K562 (cell line): ENCODE data around the gene HSPA13. TPM values are rescaled to one million over a fixed set of nuclear protein-coding genes. Genes with fewer than 3 reads are reported as not detected.

Source experiments
- ATAC-seq: fragments of 200-7000 bp; cut with Tn5 transposase; 3 replicates; pipeline ENCODE4 v1.9.1; 2020; ENCODE audit warnings: moderate library complexity
- BruUV-seq: library from RNA; stranded (reverse); fragments of 400-500 nt; replicated peaks from 2 replicates; lab custom pipeline; 2021; lab: Mats Ljungman, UMichigan
- CTCF ChIA-PET: fragments of 300-600 bp; formaldehyde crosslinking; extraction: SDS; loops from one replicate; lab custom pipeline; 2021; ENCODE audit warnings: low intra/inter-chr PET ratio; lab: Yijun Ruan, JAX
- POLR2A ChIA-PET: fragments of 300-600, 350-650 bp; sonication (Branson Sonifier 250); formaldehyde crosslinking; extraction: SDS; loops from one replicate; lab custom pipeline; 2021; ENCODE audit warnings: antibody characterized with exemption, inconsistent platforms; lab: Yijun Ruan, JAX
- DNase-seq, 4 experiments: peaks; one replicate each; pipeline versions ENCODE4 v3.0.0 to v3.0.0-alpha.2; 2011 to 2018; ENCODE audit warnings: low spot score in 3 of 4, mixed read lengths in 3 of 4; ENCODE audit errors: extremely low read depth in 1 of 4
- FAIRE-seq: peaks from 2 replicates; lab custom pipeline; 2011; peaks lifted over from hg19 to GRCh38; lab: Jason Lieb, UNC
- H2AFZ ChIP-seq: 2 replicates; pipeline ENCODE4 v1.6.0; 2011; ENCODE audit warnings: low read depth, low read length, control low read depth, inconsistent platforms
- H3K27ac ChIP-seq: fragments of 200-600 bp; 3 replicates; pipeline ENCODE4 v1.8.0; 2011; ENCODE audit warnings: low read depth, mild to moderate bottlenecking, control low read depth, inconsistent platforms, low read length, moderate library complexity, mixed read lengths; ENCODE audit errors: extremely low read depth
- H3K27me3 ChIP-seq, 2 experiments: fragments of 300-600 bp in 1 of 2; 2 replicates in 1 of 2; 3 replicates in 1 of 2; pipeline versions ENCODE4 v1.6.0 to v1.8.0; 2011; ENCODE audit warnings: inconsistent platforms in 2 of 2, low read length in 2 of 2, mild to moderate bottlenecking in 1 of 2, mixed read lengths in 1 of 2, moderate library complexity in 1 of 2; ENCODE audit not compliant: control insufficient read depth in 2 of 2, insufficient read depth in 2 of 2
- H3K36me3 ChIP-seq: fragments of 300-600 bp; 3 replicates; pipeline ENCODE4 v1.8.0; 2011; ENCODE audit warnings: mild to moderate bottlenecking, low read length, inconsistent platforms; ENCODE audit not compliant: control insufficient read depth, insufficient read depth
- H3K4me1 ChIP-seq, 2 experiments: fragments of 200-600 bp in 1 of 2; replicated peaks in 1 of 2; 2 replicates in 1 of 2; 3 replicates in 1 of 2; pipeline versions ENCODE4 v1.5.1 to v1.8.0; 2011; ENCODE audit warnings: inconsistent platforms in 2 of 2, low read length in 2 of 2, mild to moderate bottlenecking in 1 of 2, mixed read lengths in 1 of 2, moderate library complexity in 1 of 2; ENCODE audit not compliant: control insufficient read depth in 2 of 2, insufficient read depth in 2 of 2
- H3K4me2 ChIP-seq: 2 replicates; pipeline ENCODE4 v1.6.1; 2011; ENCODE audit warnings: low read length, control low read depth, inconsistent platforms, mixed read lengths; ENCODE audit not compliant: insufficient read depth
- H3K4me3 ChIP-seq: fragments of 200-600 bp; sonication (generic), shearing (Covaris generic); 2 replicates; pipeline ENCODE4 v1.5.1; 2016; ENCODE audit warnings: control low read depth, inconsistent platforms
- H3K79me2 ChIP-seq: fragments of 200-600 bp; 3 replicates; pipeline ENCODE4 v1.8.0; 2011; ENCODE audit warnings: low read length, inconsistent platforms; ENCODE audit not compliant: control insufficient read depth, insufficient read depth
- H3K9ac ChIP-seq, 2 experiments: 2 replicates each; pipeline versions ENCODE4 v1.6.0 to v1.6.1; 2011; ENCODE audit warnings: low read depth in 2 of 2, low read length in 2 of 2, control low read depth in 1 of 2, inconsistent platforms in 1 of 2, mild to moderate bottlenecking in 1 of 2, mixed read lengths in 1 of 2; ENCODE audit not compliant: insufficient read depth in 1 of 2
- H3K9me1 ChIP-seq: one replicate; pipeline ENCODE4 v1.6.0; 2011; ENCODE audit warnings: inconsistent platforms, mild to moderate bottlenecking, low read length, moderate library complexity; ENCODE audit not compliant: control insufficient read depth, insufficient read depth
- H3K9me3 ChIP-seq: replicated peaks from 2 replicates; pipeline ENCODE4 v1.5.1; 2011; ENCODE audit warnings: low read depth, low read length, inconsistent platforms; ENCODE audit not compliant: control insufficient read depth, insufficient read depth
- H4K20me1 ChIP-seq: replicated peaks from 2 replicates; pipeline ENCODE4 v1.6.1; 2011; ENCODE audit warnings: low read length, inconsistent platforms, mixed read lengths; ENCODE audit not compliant: control insufficient read depth, insufficient read depth
- CBX3 ChIP-seq, 2 experiments: IDR thresholded peaks; 1 replicate in 1 of 2; 2 replicates in 1 of 2; pipeline ENCODE4 v1.6.1; 2012; ENCODE audit warnings: inconsistent platforms in 2 of 2, low read length in 2 of 2, borderline replicate concordance in 1 of 2, control low read depth in 1 of 2
- CBX5 ChIP-seq: IDR thresholded peaks from 2 replicates; pipeline ENCODE4 v1.6.1; 2014; ENCODE audit warnings: low read depth, borderline replicate concordance
- HMG20B ChIP-seq: fragments of 250-450 bp; sonication (Bioruptor Pico); IDR thresholded peaks from 2 replicates; pipeline ENCODE4 v1.5.0; 2021; ENCODE audit warnings: mild to moderate bottlenecking
- IRF2 ChIP-seq: sonication (generic); formaldehyde crosslinking; IDR thresholded peaks from 2 replicates; pipeline ENCODE4 v1.8.1; 2022; ENCODE audit warnings: mild to moderate bottlenecking, missing genetic modification reagents
- TRIM28 ChIP-seq: fragments of 450-650 bp; IDR thresholded peaks from 2 replicates; pipeline ENCODE4 v1.6.1; 2017
- WGBS: fragments of 100-300 bp; shearing (Covaris generic); methylation state at CpG from one replicate; pipeline ENCODE4 v1.1.6; 2016; ENCODE audit warnings: low coverage, mixed read lengths; ENCODE audit not compliant: insufficient coverage; ENCODE audit errors: missing lambda C conversion rate; 5-methylcytosine and 5-hydroxymethylcytosine counted together
- in situ Hi-C: fragments of 300-500 bp; cut with MboI; formaldehyde crosslinking; loops from 4 replicates; pipeline ENCODE4 v1.15.0; 2018; ENCODE audit warnings: inconsistent platforms, mixed read lengths
- intact Hi-C: fragments of 100-400 bp; cut with micrococcal nuclease; formaldehyde crosslinking; loops from 2 replicates; pipeline ENCODE4 v1.14.2; 2022
- polyA plus RNA-seq, 8 experiments: library from polyadenylated mRNA; depleted of rRNA in 4 of 8; stranded (reverse) in 5 of 8; unstranded in 3 of 8; fragments of >200 nt; fragmentation: Nextera tagmentation in 2 of 8; fragmentation: Illumina TruSeq in 1 of 8; extraction: Ambion mirVana in 2 of 8; extraction: Trizol in 1 of 8; gene quantifications; 2 replicates each; pipeline versions ENCODE4 v1.2.1 to v1.2.3, GENCODE V29; 2011 to 2014; ENCODE audit warnings: inconsistent platforms in 1 of 8, missing spikeins in 1 of 8
- total RNA-seq, 7 experiments: library from RNA; depleted of rRNA in 6 of 7; stranded (reverse); fragments of >200 nt in 6 of 7; fragmentation: Illumina TruSeq in 2 of 7; extraction: Trizol in 2 of 7; gene quantifications; 2 replicates each; pipeline versions ENCODE4 v1.2.1 to v1.2.3, GENCODE V29; 2011 to 2021; ENCODE audit warnings: low replicate concordance in 1 of 7
- TF ChIP-seq, protein P1 (sequence below): fragments of 450-650 bp; IDR thresholded peaks from 2 replicates; pipeline ENCODE4 v1.6.1; 2018; ENCODE audit warnings: mild to moderate bottlenecking, low read depth; ENCODE audit not compliant: partially characterized antibody
- TF ChIP-seq, protein P2 (sequence below): fragments of 250-450 bp; sonication (Bioruptor Pico); IDR thresholded peaks from 2 replicates; pipeline ENCODE4 v1.5.1; 2021; ENCODE audit warnings: mild to moderate bottlenecking

Gene HSPA13
- total and polyA plus RNA-seq, 9 of the 15 experiments (the other 6 are each of a cell fraction or from before 2014, with no cell fraction given): 12.5 to 28.8 (median 23.9) TPM

GRCh38 chr21:14418920-14419319 lies 36.0 kb upstream of the HSPA13 start:
- ChIA-PET CTCF (no interaction called here), POLR2A (no interaction called here)
- no peaks in the 10 kb centered on the region for H3K9me1 ChIP-seq
- no peaks in the 10 kb centered on the region for H3K79me2 ChIP-seq
- no peak overlapping the region for H3K4me2 ChIP-seq
- H4K20me1 ChIP-seq: no peaks in the 10 kb centered on the region
- in situ Hi-C loops (loop anchor here (25.0 kb wide), 2 partner anchors 868 to 1068 kb away; no protein-coding TSS in a partner anchor), intact Hi-C loops (no loop called here)
- no peak overlapping the region for H3K27ac ChIP-seq
- ATAC-seq (no peak), DNase-seq (no peak), FAIRE-seq (no peak)
- BruUV-seq: no TSS peak
- no peaks in the 10 kb centered on the region for H3K27me3 ChIP-seq
- TF ChIP-seq, protein P1, sequence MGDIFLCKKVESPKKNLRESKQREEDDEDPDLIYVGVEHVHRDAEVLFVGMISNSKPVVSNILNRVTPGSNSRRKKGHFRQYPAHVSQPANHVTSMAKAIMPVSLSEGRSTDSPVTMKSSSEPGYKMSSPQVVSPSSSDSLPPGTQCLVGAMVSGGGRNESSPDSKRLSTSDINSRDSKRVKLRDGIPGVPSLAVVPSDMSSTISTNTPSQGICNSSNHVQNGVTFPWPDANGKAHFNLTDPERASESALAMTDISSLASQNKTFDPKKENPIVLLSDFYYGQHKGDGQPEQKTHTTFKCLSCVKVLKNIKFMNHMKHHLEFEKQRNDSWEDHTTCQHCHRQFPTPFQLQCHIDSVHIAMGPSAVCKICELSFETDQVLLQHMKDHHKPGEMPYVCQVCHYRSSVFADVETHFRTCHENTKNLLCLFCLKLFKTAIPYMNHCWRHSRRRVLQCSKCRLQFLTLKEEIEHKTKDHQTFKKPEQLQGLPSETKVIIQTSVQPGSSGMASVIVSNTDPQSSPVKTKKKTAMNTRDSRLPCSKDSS: peak; percentile 31
- TF ChIP-seq TRIM28: peak; percentile 77
- TF ChIP-seq CBX3 (IDR thresholded peaks at IDR 0.05; ENCODE audit: borderline replicate concordance in 1 of 2, low read length in 2 of 2): peak in 1 of 2 experiments; percentile 83; a peak in 2 of 3 replicates
- peak; percentile 91 for TF ChIP-seq CBX5
- no peak for TF ChIP-seq HMG20B (CRISPR knock-in tag)
- TF ChIP-seq, protein P2, sequence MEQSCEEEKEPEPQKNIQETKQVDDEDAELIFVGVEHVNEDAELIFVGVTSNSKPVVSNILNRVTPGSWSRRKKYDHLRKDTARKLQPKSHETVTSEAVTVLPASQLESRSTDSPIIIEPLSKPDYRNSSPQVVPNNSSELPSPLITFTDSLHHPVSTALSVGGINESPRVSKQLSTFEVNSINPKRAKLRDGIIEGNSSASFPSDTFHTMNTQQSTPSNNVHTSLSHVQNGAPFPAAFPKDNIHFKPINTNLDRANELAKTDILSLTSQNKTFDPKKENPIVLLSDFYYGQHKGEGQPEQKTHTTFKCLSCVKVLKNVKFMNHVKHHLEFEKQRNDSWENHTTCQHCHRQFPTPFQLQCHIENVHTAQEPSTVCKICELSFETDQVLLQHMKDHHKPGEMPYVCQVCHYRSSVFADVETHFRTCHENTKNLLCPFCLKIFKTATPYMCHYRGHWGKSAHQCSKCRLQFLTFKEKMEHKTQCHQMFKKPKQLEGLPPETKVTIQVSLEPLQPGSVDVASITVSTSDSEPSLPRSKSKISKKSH: peak; percentile 80
- TF ChIP-seq IRF2 (CRISPR knock-in tag): no peak
- H3K9me3 ChIP-seq: peaks cover 8% of the 10 kb centered on the region
- H3K9ac ChIP-seq: no peak overlapping the region
- H2AFZ ChIP-seq: no peak overlapping the region
- no peak overlapping the region for H3K4me3 ChIP-seq
- H3K36me3 ChIP-seq: no peaks in the 10 kb centered on the region
- 6% methylated on average over 2 of the region's 2 CpGs for WGBS
- no peaks in the 10 kb centered on the region for H3K4me1 ChIP-seq
